Caki2 (cell line): ENCODE data around the gene PIGU. TPM values are rescaled to one million over a fixed set of nuclear protein-coding genes. Genes with fewer than 3 reads are reported as not detected.

Experiments
- DNase-seq: peaks from one replicate; pipeline ENCODE4 v3.0.0-alpha.2; 2015; ENCODE audit warnings: low read depth
- in situ Hi-C: cut with HindIII; loops from 2 replicates; pipeline ENCODE4 v1.10.0; 2016; ENCODE audit warnings: low sequenced_read_pairs, low pct_unique_long_range_greater_than_20kb, mixed read lengths
- total RNA-seq: library from RNA; depleted of rRNA; stranded (reverse); fragments of >200 nt; shearing (Covaris generic); gene quantifications from 2 replicates; pipeline ENCODE4 v1.2.3, GENCODE V29; 2014; ENCODE audit warnings: low replicate concordance

Gene PIGU
- total RNA-seq, 1 experiment from 2014 or later = 33.8 TPM

- in situ Hi-C loops = no loop called here
- DNase-seq = no peak
Measured at GRCh38 chr20:34600892-34601653, 75.8 kb downstream of the PIGU start.

- DNase-seq = no peak
- in situ Hi-C loops = no loop called here
Measured at GRCh38 chr20:34595377-34596184, 81.3 kb downstream of the PIGU start.

DNA sequence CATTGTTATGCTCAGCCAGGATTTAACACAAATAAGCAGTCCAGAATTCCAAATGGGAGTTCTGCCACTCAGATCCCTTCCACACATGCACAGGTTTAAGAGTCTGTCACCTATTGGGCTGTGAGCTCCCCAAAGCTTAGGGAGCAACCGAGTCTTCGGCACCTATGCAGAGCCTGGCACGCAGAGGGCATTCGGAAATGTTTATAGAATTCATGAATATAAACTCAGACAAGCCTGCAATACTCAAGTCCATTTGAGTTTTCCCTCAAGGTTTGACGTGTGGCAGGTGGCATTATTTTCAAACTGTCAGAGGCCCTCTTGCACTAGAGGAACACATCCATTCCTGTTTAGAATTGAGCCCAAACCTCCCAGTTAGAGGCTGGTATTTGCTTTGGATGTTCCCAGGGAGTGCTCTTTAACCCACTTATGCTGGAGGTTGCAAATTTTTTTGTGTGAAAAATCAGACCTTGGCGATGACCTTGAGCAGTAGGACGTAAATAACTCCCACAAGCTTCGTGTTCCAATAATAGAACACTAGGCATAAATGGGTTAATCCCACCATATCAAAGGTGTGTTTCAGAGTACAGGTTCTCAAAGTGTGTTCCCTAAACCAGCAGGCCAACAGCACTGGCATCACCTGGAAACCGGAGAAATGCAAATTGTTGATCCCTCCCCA lies 90.3 kb downstream of the PIGU start:
- in situ Hi-C loops = no loop called here
- no peak for DNase-seq

GRCh38 chr20:34585019-34585418 lies 91.9 kb downstream of the PIGU start:
- no peak for DNase-seq
- in situ Hi-C loops = no loop called here

DNA sequence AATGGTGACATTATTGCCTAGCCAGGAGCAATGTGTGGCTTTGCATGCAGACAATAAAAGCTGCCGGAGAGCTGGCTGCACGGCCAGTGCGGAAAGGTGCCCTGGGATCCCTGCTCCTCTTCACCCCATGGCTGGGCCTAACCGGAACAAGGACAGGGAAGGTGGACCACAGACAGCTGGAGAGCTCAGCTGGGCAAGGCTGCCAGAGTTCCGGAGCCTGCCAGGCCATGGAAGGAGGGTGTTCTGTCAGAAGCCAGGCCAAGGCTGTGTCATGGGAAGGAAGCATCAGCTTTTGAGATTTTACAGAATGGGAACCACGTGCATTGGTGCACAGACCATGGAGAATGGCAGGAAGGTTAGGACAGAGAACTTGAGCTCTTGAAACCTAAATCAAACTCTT lies 93.3 kb downstream of the PIGU start:
- no peak for DNase-seq
- in situ Hi-C loops = no loop called here

GRCh38 chr20:34582911-34583310 lies 94.0 kb downstream of the PIGU start:
- in situ Hi-C loops = no loop called here

DNA sequence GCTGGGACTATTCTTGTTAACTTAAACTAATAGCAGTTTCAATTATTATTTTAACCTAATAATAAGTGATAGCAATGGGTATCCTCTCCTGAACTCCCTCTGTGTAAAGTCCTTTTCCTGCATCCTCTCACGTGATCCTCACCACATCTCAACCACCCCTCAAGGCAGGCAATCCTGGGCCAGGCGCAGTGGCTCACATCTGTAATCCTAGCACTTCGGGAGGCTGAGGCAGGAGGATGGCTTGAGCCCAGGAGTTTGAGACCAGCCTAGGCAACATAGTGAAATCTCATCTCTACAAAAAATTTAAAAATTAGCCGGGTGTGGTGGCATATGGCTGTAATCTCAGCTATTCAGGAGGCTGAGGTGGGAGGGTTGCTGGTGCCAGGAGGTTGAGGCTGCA lies 94.7 kb downstream of the PIGU start:
- no peak for DNase-seq
- in situ Hi-C loops = no loop called here

More at GRCh38 chr20:34582911-34583310, 94.0 kb downstream of the PIGU start:
- peak; percentile 53 for DNase-seq

- in situ Hi-C loops = no loop called here
- DNase-seq = peak; percentile 60
Measured at GRCh38 chr20:34581341-34582184, 95.3 kb downstream of the PIGU start.

GRCh38 chr20:34579979-34580940 lies 96.6 kb downstream of the PIGU start:
- DNase-seq = peak; percentile 44
- in situ Hi-C loops = no loop called here

- in situ Hi-C loops = no loop called here
- peak; percentile 90 for DNase-seq
Measured at GRCh38 chr20:34579191-34579978, 97.5 kb downstream of the PIGU start.

DNA sequence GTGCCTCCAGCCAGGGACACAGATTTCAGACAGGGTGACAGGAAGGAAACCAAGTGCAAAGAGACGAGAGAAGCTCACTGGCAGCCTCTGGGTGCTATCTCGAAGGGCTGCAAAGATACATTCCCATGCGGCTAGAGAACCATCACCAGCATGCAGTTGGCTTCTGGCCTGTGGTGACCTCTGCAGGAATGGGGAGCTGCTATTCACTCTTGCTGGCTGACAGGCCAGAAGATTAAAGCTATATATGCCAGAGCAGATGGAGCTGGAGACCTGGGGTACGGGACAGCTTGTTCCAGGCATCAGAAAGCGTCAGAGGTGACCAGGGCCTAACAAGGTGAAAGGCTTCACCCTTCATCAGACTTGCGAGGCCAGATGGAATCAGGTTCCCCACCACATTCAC lies 98.4 kb downstream of the PIGU start:
- in situ Hi-C loops = no loop called here
- no peak for DNase-seq

DNA sequence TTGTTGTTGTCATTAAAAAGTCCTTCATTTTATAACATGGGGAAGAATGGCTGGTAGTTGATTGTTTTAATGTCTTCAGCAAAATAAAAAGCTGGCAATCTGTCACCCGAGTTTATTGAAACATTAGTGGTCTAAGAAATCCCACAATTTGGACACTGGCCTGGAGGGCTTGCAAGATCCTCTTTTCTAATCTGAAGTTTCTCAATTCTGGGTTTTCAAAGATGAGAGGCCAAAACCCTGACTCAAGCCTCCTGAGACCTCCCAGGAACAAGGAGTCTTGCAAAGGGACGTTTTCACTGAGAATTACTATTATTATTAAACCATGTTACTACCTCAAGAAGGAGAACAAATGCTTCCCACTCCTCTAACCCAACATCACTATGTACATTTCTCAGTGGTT lies 98.9 kb downstream of the PIGU start:
- no peak for DNase-seq
- in situ Hi-C loops = no loop called here

GRCh38 chr20:34577061-34577460 lies 99.8 kb downstream of the PIGU start:
- in situ Hi-C loops = no loop called here
- DNase-seq = no peak

GRCh38 chr20:34575756-34576155 lies 101.1 kb downstream of the PIGU start:
- in situ Hi-C loops = no loop called here
- no peak for DNase-seq

- DNase-seq = no peak
- in situ Hi-C loops = no loop called here
Measured at GRCh38 chr20:34575271-34575670, 101.6 kb downstream of the PIGU start.

DNA sequence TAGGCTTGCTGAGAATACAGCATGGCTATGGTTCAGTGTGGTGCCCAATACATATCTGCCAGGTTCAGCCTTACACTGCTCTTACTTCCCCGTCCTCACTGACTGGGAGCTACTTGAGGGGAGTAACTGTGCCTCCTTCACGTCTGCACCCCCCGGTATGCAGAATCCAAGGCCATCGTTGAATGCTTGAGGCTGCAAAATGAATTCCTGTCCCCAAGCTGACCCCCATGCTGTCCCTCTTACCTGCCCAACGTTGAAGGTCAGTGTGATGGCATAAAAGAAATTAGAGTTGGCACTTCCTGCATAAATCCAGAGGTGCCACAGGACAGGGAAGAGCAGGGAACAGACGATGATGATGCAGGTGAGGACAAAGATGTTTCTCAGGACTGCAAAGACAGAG lies 102.0 kb downstream of the PIGU start:
- in situ Hi-C loops = no loop called here
- DNase-seq = no peak

DNA sequence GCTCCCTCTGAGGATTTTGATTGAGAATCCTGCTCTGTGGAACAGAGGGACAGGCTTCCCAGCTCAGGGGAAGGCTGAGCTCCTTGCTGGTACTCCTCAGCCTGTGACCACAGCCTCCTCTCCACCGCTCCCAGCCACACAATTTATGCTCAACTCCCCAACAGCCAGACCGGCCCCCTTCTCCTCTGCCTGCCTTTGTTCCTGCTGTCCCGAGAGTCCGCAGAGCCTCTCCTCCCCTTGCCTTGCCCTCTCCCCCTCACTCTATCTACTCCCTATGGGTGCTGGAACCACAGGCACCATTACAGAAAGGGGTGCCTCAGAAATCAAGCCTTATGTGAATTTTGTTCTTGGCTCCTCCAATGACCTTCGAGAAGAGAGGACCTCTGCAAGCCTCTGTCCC lies 102.5 kb downstream of the PIGU start:
- in situ Hi-C loops = no loop called here
- no peak for DNase-seq
